ENCODE results near the gene COPB2.

GRCh38 chr3:139425745-139426400, 36.4 kb upstream of the COPB2 start:
- TF ChIP-seq CTCF (IDR thresholded peaks at IDR 0.05), result no peak
- no peak for TF ChIP-seq POLR2A (IDR thresholded peaks at IDR 0.05)
